ENCODE data around the gene AMELY.

Gene AMELY, protein sequence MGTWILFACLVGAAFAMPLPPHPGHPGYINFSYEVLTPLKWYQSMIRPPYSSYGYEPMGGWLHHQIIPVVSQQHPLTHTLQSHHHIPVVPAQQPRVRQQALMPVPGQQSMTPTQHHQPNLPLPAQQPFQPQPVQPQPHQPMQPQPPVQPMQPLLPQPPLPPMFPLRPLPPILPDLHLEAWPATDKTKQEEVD

GRCh38 chrY:6911253-6911881, at the start of gene AMELY:
Gene AMELY (minus strand): TSS chrY:6911752. CDS start chrY:6872608, 39,144 bp downstream.
- Histone ChIP-seq H3K27ac (ENCODE audit: low read length) (no peak within 1 kb of the TSS), H3K9ac (ENCODE audit: low read length in 2 of 2) (no peak within 1 kb of the TSS)

DNA sequence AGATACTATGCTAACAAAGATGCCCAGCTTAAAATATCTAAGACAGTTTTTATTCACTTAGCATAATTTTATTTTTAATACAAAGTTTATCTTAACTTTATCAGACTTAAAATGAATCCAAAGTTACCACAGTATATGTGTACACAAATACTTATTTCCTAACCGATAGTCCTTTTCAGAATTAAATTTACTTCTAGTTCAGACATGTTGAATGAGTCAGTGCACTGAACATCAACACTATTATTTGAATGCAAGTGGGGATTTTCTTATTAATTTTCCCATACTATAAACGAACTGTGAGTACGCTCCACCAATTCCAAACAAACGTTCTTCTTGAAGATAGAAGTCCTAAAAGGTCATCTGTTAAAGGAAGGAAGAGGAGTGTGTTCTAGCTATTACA, 38.4 kb upstream of the AMELY start:
- no peaks in the 10 kb centered on the region for H3K27me3 ChIP-seq (ENCODE audit: control insufficient read depth in 1 of 2, insufficient read depth in 2 of 2, low read length in 2 of 2)
- no peaks in the 10 kb centered on the region for H3K9me3 ChIP-seq (ENCODE audit: control insufficient read depth in 2 of 2, low read length in 2 of 2)
- no peak overlapping the region for H3K27ac ChIP-seq (ENCODE audit: low read length)
- H3K9ac ChIP-seq (ENCODE audit: low read length in 2 of 2) = no peak overlapping the region
- no peak overlapping the region for H3K4me3 ChIP-seq (ENCODE audit: low read length in 2 of 2)
- H3K4me1 ChIP-seq (ENCODE audit: control insufficient read depth, insufficient read depth, low read length) = no peaks in the 10 kb centered on the region
- no peaks in the 10 kb centered on the region for H3K36me3 ChIP-seq (ENCODE audit: control insufficient read depth in 2 of 2, insufficient read depth in 2 of 2, low read length in 2 of 2)

More at GRCh38 chrY:6911253-6911881, at the start of gene AMELY:
- H3K4me1 ChIP-seq (ENCODE audit: control insufficient read depth, insufficient read depth, low read length) = no peaks in the 10 kb centered on the region
- no peak within 1 kb of the TSS for H3K4me3 ChIP-seq (ENCODE audit: low read length in 2 of 2)
- no peaks in the 10 kb centered on the region for H3K9me3 ChIP-seq (ENCODE audit: control insufficient read depth in 2 of 2, low read length in 2 of 2)
- no peaks in the 10 kb centered on the region for H3K36me3 ChIP-seq (ENCODE audit: control insufficient read depth in 2 of 2, insufficient read depth in 2 of 2, low read length in 2 of 2)
- peaks cover 0 to 2% of the 10 kb centered on the region in 2 donors for H3K27me3 ChIP-seq (ENCODE audit: control insufficient read depth in 1 of 2, insufficient read depth in 2 of 2, low read length in 2 of 2)

GRCh38 chrY:6948378-6948777, 36.8 kb upstream of the AMELY start:
- Histone ChIP-seq H3K9ac (ENCODE audit: low read length in 2 of 2) (no peak overlapping the region), H3K27ac (ENCODE audit: low read length) (no peak overlapping the region), H3K4me3 (ENCODE audit: low read length in 2 of 2) (no peak overlapping the region), H3K36me3 (ENCODE audit: control insufficient read depth in 2 of 2, insufficient read depth in 2 of 2, low read length in 2 of 2) (no peaks in the 10 kb centered on the region), H3K9me3 (ENCODE audit: control insufficient read depth in 2 of 2, low read length in 2 of 2) (no peaks in the 10 kb centered on the region), H3K4me1 (ENCODE audit: control insufficient read depth, insufficient read depth, low read length) (no peaks in the 10 kb centered on the region), H3K27me3 (ENCODE audit: control insufficient read depth in 1 of 2, insufficient read depth in 2 of 2, low read length in 2 of 2) (no peaks in the 10 kb centered on the region)

DNA sequence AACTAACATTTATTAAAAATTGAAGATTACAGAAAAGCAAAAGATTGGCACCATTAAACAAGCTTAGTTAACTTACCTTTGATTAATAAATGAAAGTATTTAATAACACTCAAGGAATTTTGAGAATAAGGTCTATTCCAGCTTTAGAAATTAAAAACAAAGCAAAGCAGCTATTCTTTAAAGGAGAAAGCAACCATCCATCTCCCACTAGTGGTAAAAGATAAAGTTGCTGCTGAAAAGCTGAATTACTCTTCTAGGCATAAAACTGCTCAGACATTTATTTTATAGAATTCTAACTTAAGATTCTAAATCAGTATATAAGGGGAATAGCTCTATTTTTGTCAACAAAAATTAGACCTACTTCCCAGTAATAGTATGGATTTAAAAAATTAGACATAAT, 36.1 kb upstream of the AMELY start:
- H3K27ac ChIP-seq (ENCODE audit: low read length) = no peak overlapping the region
- no peak overlapping the region for H3K9ac ChIP-seq (ENCODE audit: low read length in 2 of 2)
- H3K27me3 ChIP-seq (ENCODE audit: control insufficient read depth in 1 of 2, insufficient read depth in 2 of 2, low read length in 2 of 2) = no peaks in the 10 kb centered on the region
- H3K4me1 ChIP-seq (ENCODE audit: control insufficient read depth, insufficient read depth, low read length) = no peaks in the 10 kb centered on the region
- H3K4me3 ChIP-seq (ENCODE audit: low read length in 2 of 2) = no peak overlapping the region
- no peaks in the 10 kb centered on the region for H3K9me3 ChIP-seq (ENCODE audit: control insufficient read depth in 2 of 2, low read length in 2 of 2)
- H3K36me3 ChIP-seq (ENCODE audit: control insufficient read depth in 2 of 2, insufficient read depth in 2 of 2, low read length in 2 of 2) = no peaks in the 10 kb centered on the region

GRCh38 chrY:6935497-6935896, 23.9 kb upstream of the AMELY start:
- Histone ChIP-seq H3K36me3 (ENCODE audit: control insufficient read depth in 2 of 2, insufficient read depth in 2 of 2, low read length in 2 of 2) (no peaks in the 10 kb centered on the region), H3K4me1 (ENCODE audit: control insufficient read depth, insufficient read depth, low read length) (no peaks in the 10 kb centered on the region), H3K27ac (ENCODE audit: low read length) (no peak overlapping the region), H3K4me3 (ENCODE audit: low read length in 2 of 2) (no peak overlapping the region), H3K9ac (ENCODE audit: low read length in 2 of 2) (no peak overlapping the region), H3K27me3 (ENCODE audit: control insufficient read depth in 1 of 2, insufficient read depth in 2 of 2, low read length in 2 of 2) (no peaks in the 10 kb centered on the region), H3K9me3 (ENCODE audit: control insufficient read depth in 2 of 2, low read length in 2 of 2) (no peaks in the 10 kb centered on the region)

GRCh38 chrY:6931779-6932396, 20.3 kb upstream of the AMELY start:
- H3K27ac ChIP-seq (ENCODE audit: low read length) = no peak overlapping the region
- H3K27me3 ChIP-seq (ENCODE audit: control insufficient read depth in 1 of 2, insufficient read depth in 2 of 2, low read length in 2 of 2) = no peaks in the 10 kb centered on the region
- no peaks in the 10 kb centered on the region for H3K9me3 ChIP-seq (ENCODE audit: control insufficient read depth in 2 of 2, low read length in 2 of 2)
- no peaks in the 10 kb centered on the region for H3K36me3 ChIP-seq (ENCODE audit: control insufficient read depth in 2 of 2, insufficient read depth in 2 of 2, low read length in 2 of 2)
- H3K4me1 ChIP-seq (ENCODE audit: control insufficient read depth, insufficient read depth, low read length) = no peaks in the 10 kb centered on the region
- H3K4me3 ChIP-seq (ENCODE audit: low read length in 2 of 2) = no peak overlapping the region
- no peak overlapping the region for H3K9ac ChIP-seq (ENCODE audit: low read length in 2 of 2)

GRCh38 chrY:6929237-6929636, 17.7 kb upstream of the AMELY start:
- Histone ChIP-seq H3K27me3 (ENCODE audit: control insufficient read depth in 1 of 2, insufficient read depth in 2 of 2, low read length in 2 of 2) (no peaks in the 10 kb centered on the region), H3K9ac (ENCODE audit: low read length in 2 of 2) (no peak overlapping the region), H3K9me3 (ENCODE audit: control insufficient read depth in 2 of 2, low read length in 2 of 2) (no peaks in the 10 kb centered on the region), H3K27ac (ENCODE audit: low read length) (no peak overlapping the region), H3K36me3 (ENCODE audit: control insufficient read depth in 2 of 2, insufficient read depth in 2 of 2, low read length in 2 of 2) (no peaks in the 10 kb centered on the region), H3K4me1 (ENCODE audit: control insufficient read depth, insufficient read depth, low read length) (no peaks in the 10 kb centered on the region), H3K4me3 (ENCODE audit: low read length in 2 of 2) (no peak overlapping the region)

DNA sequence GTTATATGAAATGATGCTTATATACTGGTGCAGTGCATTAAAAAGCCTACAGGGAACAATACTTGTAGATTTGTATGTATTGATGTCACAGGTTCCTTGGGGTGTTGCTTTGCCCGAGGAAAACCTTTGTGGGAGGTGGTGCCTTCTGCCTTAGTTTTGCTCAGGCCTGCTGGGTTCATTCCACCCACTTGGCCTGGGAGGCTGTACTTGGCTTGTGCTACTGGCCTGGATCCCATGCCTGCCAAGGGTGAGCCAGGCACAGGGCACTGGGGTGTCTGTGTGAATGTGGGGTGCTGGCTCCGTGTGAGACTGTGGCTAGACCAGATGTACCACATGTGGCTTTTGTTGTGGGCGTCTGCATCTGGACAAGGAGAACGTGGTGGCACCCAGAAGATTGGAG, 16.7 kb upstream of the AMELY start:
- Histone ChIP-seq H3K27ac (ENCODE audit: low read length) (no peak overlapping the region), H3K9ac (ENCODE audit: low read length in 2 of 2) (no peak overlapping the region), H3K9me3 (ENCODE audit: control insufficient read depth in 2 of 2, low read length in 2 of 2) (no peaks in the 10 kb centered on the region), H3K36me3 (ENCODE audit: control insufficient read depth in 2 of 2, insufficient read depth in 2 of 2, low read length in 2 of 2) (no peaks in the 10 kb centered on the region), H3K27me3 (ENCODE audit: control insufficient read depth in 1 of 2, insufficient read depth in 2 of 2, low read length in 2 of 2) (no peaks in the 10 kb centered on the region), H3K4me3 (ENCODE audit: low read length in 2 of 2) (no peak overlapping the region), H3K4me1 (ENCODE audit: control insufficient read depth, insufficient read depth, low read length) (no peaks in the 10 kb centered on the region)

DNA sequence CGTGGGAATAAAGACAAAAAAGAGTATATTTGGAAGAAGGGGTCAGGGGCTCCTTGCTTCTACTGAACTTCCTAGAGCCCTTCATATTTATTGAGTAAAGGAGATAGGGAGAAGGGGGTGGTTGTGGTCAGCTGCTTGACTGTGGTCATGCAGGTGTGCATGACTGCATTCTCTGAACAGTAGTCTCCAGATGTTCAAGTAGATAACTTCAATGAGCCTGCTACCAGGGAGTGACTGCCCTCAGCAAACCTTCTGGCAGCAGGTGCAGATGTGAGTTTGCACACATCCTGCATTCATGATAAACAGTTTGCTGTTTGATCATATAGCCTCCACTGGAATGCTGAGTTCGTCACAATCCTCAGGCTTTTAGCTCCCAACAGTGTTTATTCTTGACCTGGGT, 9.5 kb upstream of the AMELY start:
- Histone ChIP-seq H3K4me1 (ENCODE audit: control insufficient read depth, insufficient read depth, low read length) (no peaks in the 10 kb centered on the region), H3K4me3 (ENCODE audit: low read length in 2 of 2) (no peak overlapping the region), H3K27me3 (ENCODE audit: control insufficient read depth in 1 of 2, insufficient read depth in 2 of 2, low read length in 2 of 2) (no peaks in the 10 kb centered on the region), H3K27ac (ENCODE audit: low read length) (no peak overlapping the region), H3K36me3 (ENCODE audit: control insufficient read depth in 2 of 2, insufficient read depth in 2 of 2, low read length in 2 of 2) (no peaks in the 10 kb centered on the region), H3K9ac (ENCODE audit: low read length in 2 of 2) (no peak overlapping the region), H3K9me3 (ENCODE audit: control insufficient read depth in 2 of 2, low read length in 2 of 2) (no peaks in the 10 kb centered on the region)

GRCh38 chrY:6913362-6913761, 1.8 kb upstream of the AMELY start:
- H3K27ac ChIP-seq (ENCODE audit: low read length) = no peak overlapping the region
- no peaks in the 10 kb centered on the region for H3K36me3 ChIP-seq (ENCODE audit: control insufficient read depth in 2 of 2, insufficient read depth in 2 of 2, low read length in 2 of 2)
- no peak overlapping the region for H3K4me3 ChIP-seq (ENCODE audit: low read length in 2 of 2)
- no peaks in the 10 kb centered on the region for H3K9me3 ChIP-seq (ENCODE audit: control insufficient read depth in 2 of 2, low read length in 2 of 2)
- H3K27me3 ChIP-seq (ENCODE audit: control insufficient read depth in 1 of 2, insufficient read depth in 2 of 2, low read length in 2 of 2) = peaks cover 0 to 2% of the 10 kb centered on the region in 2 donors
- no peak overlapping the region for H3K9ac ChIP-seq (ENCODE audit: low read length in 2 of 2)
- no peaks in the 10 kb centered on the region for H3K4me1 ChIP-seq (ENCODE audit: control insufficient read depth, insufficient read depth, low read length)
